ENCODE measurements around the gene TSGA10IP. TPM values are rescaled to one million over a fixed set of nuclear protein-coding genes. Genes with fewer than 3 reads are reported as not detected.
A peak's percentile ranks its signal among the peaks of the same experiment; 100 is the strongest.

TSGA10IP gene
- total RNA-seq, 2 donors from 2014 or later = not detected

- Mint-ChIP-seq H3K4me3 (no peak overlapping the region), H3K27ac (no peak overlapping the region), H3K9me3 (no peaks in the 10 kb centered on the region), H3K27me3 (peaks cover 0 to 2% of the 10 kb centered on the region in 2 donors), H3K4me1 (ENCODE audit: low read depth in 2 of 2) (peaks cover 17 to 22% of the 10 kb centered on the region in 2 donors), H3K36me3 (no peaks in the 10 kb centered on the region)
- ATAC-seq = no peak
- no peak for DNase-seq (ENCODE audit: low spot score)
Measured at GRCh38 chr11:65911682-65912568, 33.4 kb upstream of the TSGA10IP start.

GRCh38 chr11:65912845-65913244 lies 32.4 kb upstream of the TSGA10IP start:
- peaks cover 0 to 2% of the 10 kb centered on the region in 2 donors for H3K27me3 Mint-ChIP-seq
- peaks cover 21 to 26% of the 10 kb centered on the region in 2 donors for H3K4me1 Mint-ChIP-seq (ENCODE audit: low read depth in 2 of 2)
- ATAC-seq (no peak), DNase-seq (ENCODE audit: low spot score) (no peak)
- no peak overlapping the region for H3K4me3 Mint-ChIP-seq
- H3K36me3 Mint-ChIP-seq = no peaks in the 10 kb centered on the region
- no peak overlapping the region for H3K27ac Mint-ChIP-seq
- H3K9me3 Mint-ChIP-seq = no peaks in the 10 kb centered on the region

GRCh38 chr11:65915101-65915820 lies 30.0 kb upstream of the TSGA10IP start:
- peaks cover 21 to 23% of the 10 kb centered on the region in 2 donors for H3K4me1 Mint-ChIP-seq (ENCODE audit: low read depth in 2 of 2)
- no peaks in the 10 kb centered on the region for H3K9me3 Mint-ChIP-seq
- DNase-seq (ENCODE audit: low spot score) (no peak), ATAC-seq (no peak)
- H3K27ac Mint-ChIP-seq = peak overlapping the region in 1 of 2 donors; percentile 80
- H3K27me3 Mint-ChIP-seq = no peaks in the 10 kb centered on the region
- H3K36me3 Mint-ChIP-seq = no peaks in the 10 kb centered on the region
- H3K4me3 Mint-ChIP-seq = no peak overlapping the region

GRCh38 chr11:65915821-65916251 lies 29.4 kb upstream of the TSGA10IP start:
- Mint-ChIP-seq H3K36me3 (no peaks in the 10 kb centered on the region), H3K27ac (no peak overlapping the region), H3K9me3 (no peaks in the 10 kb centered on the region), H3K27me3 (no peaks in the 10 kb centered on the region), H3K4me1 (ENCODE audit: low read depth in 2 of 2) (peaks cover 21 to 23% of the 10 kb centered on the region in 2 donors), H3K4me3 (no peak overlapping the region)
- ATAC-seq (no peak), DNase-seq (ENCODE audit: low spot score) (no peak)

- H3K4me3 Mint-ChIP-seq = peak overlapping the region; percentile 59
- ATAC-seq (no peak), DNase-seq (ENCODE audit: low spot score) (no peak)
- peaks cover 21 to 23% of the 10 kb centered on the region in 2 donors for H3K4me1 Mint-ChIP-seq (ENCODE audit: low read depth in 2 of 2)
- H3K27me3 Mint-ChIP-seq = no peaks in the 10 kb centered on the region
- peak overlapping the region; percentile 47 to 72 for H3K27ac Mint-ChIP-seq
- no peaks in the 10 kb centered on the region for H3K36me3 Mint-ChIP-seq
- H3K9me3 Mint-ChIP-seq = no peaks in the 10 kb centered on the region
Measured at GRCh38 chr11:65916391-65916790, 28.9 kb upstream of the TSGA10IP start.

- Mint-ChIP-seq H3K4me1 (ENCODE audit: low read depth in 2 of 2) (peaks cover 21 to 24% of the 10 kb centered on the region in 2 donors), H3K27me3 (no peaks in the 10 kb centered on the region), H3K36me3 (no peaks in the 10 kb centered on the region), H3K9me3 (no peaks in the 10 kb centered on the region), H3K27ac (peak overlapping the region; percentile 47 to 72), H3K4me3 (peak overlapping the region; percentile 59)
- DNase-seq (ENCODE audit: low spot score) (no peak), ATAC-seq (no peak)
Measured at GRCh38 chr11:65917077-65917433, 28.2 kb upstream of the TSGA10IP start.

- no peaks in the 10 kb centered on the region for H3K9me3 Mint-ChIP-seq
- DNase-seq (ENCODE audit: low spot score) (no peak), ATAC-seq (no peak)
- H3K27me3 Mint-ChIP-seq = no peaks in the 10 kb centered on the region
- peak overlapping the region; percentile 90 for H3K4me3 Mint-ChIP-seq
- H3K4me1 Mint-ChIP-seq (ENCODE audit: low read depth in 2 of 2) = peaks cover 21 to 26% of the 10 kb centered on the region in 2 donors
- H3K36me3 Mint-ChIP-seq = no peaks in the 10 kb centered on the region
- peak overlapping the region; percentile 75 to 78 for H3K27ac Mint-ChIP-seq
Measured at GRCh38 chr11:65917434-65918210, 27.7 kb upstream of the TSGA10IP start.

GRCh38 chr11:65918211-65919140 lies 26.8 kb upstream of the TSGA10IP start, which contains the start of gene C11orf68:
Gene C11orf68, minus strand, starts transcription at chr11:65919062. Its CDS starts 31 bp downstream, at chr11:65919031.
- Mint-ChIP-seq H3K4me3 (peak within 1 kb of the TSS; percentile 90), H3K36me3 (no peaks in the 10 kb centered on the region), H3K27ac (peak within 1 kb of the TSS; percentile 75 to 78), H3K4me1 (ENCODE audit: low read depth in 2 of 2) (peaks cover 21 to 29% of the 10 kb centered on the region in 2 donors), H3K9me3 (no peaks in the 10 kb centered on the region), H3K27me3 (no peaks in the 10 kb centered on the region)
- ATAC-seq = peak in 1 of 2 donors; percentile 86
- DNase-seq (ENCODE audit: low spot score) = no peak

- peaks cover 21 to 29% of the 10 kb centered on the region in 2 donors for H3K4me1 Mint-ChIP-seq (ENCODE audit: low read depth in 2 of 2)
- ATAC-seq (peak; percentile 96), DNase-seq (ENCODE audit: low spot score) (peak; percentile 99)
- H3K36me3 Mint-ChIP-seq = no peaks in the 10 kb centered on the region
- H3K27me3 Mint-ChIP-seq = no peaks in the 10 kb centered on the region
- H3K4me3 Mint-ChIP-seq = peak within 1 kb of the TSS; percentile 90
- H3K9me3 Mint-ChIP-seq = no peaks in the 10 kb centered on the region
- H3K27ac Mint-ChIP-seq = peak within 1 kb of the TSS; percentile 75 to 78
Measured at GRCh38 chr11:65919141-65919572, 26.1 kb upstream of the TSGA10IP start, which contains the start of gene DRAP1. Gene DRAP1, plus strand, starts transcription at chr11:65919426. Its CDS starts 76 bp downstream, at chr11:65919502.

GRCh38 chr11:65919573-65920371 lies 25.5 kb upstream of the TSGA10IP start:
- peak; percentile 67 to 75 for ATAC-seq
- H3K4me1 Mint-ChIP-seq (ENCODE audit: low read depth in 2 of 2) = peaks cover 17 to 25% of the 10 kb centered on the region in 2 donors
- peak overlapping the region; percentile 72 to 75 for H3K27ac Mint-ChIP-seq

GRCh38 chr11:65920372-65920802 lies 24.9 kb upstream of the TSGA10IP start:
- Mint-ChIP-seq H3K4me3 (peak overlapping the region; percentile 90), H3K9me3 (no peaks in the 10 kb centered on the region), H3K36me3 (no peaks in the 10 kb centered on the region), H3K27ac (peak overlapping the region; percentile 72 to 75), H3K4me1 (ENCODE audit: low read depth in 2 of 2) (peaks cover 12 to 19% of the 10 kb centered on the region in 2 donors), H3K27me3 (no peaks in the 10 kb centered on the region)
- ATAC-seq (no peak), DNase-seq (ENCODE audit: low spot score) (no peak)

More at GRCh38 chr11:65919573-65920371, 25.5 kb upstream of the TSGA10IP start:
- Mint-ChIP-seq H3K36me3 (no peaks in the 10 kb centered on the region), H3K27me3 (no peaks in the 10 kb centered on the region), H3K4me3 (peak overlapping the region; percentile 90), H3K9me3 (no peaks in the 10 kb centered on the region)
- peak; percentile 71 for DNase-seq (ENCODE audit: low spot score)

Measured in natural killer cell treated with Interleukin-12 subunit alpha and Interleukin-12 subunit beta and Interleukin-15 and Interleukin-18, amount 100 ng/mL, for 72 hours (primary cell).